HG02763 (cell line): Measurements from ENCODE around the gene SLC41A1.

Experiments
- ATAC-seq: cut with Tn5 transposase; IDR thresholded peaks from one replicate; pipeline ENCODE4 v1.9.1; 2021; ENCODE audit warnings: mild to moderate bottlenecking, moderate library complexity; ENCODE audit not compliant: unreplicated experiment

SLC41A1 gene

DNA sequence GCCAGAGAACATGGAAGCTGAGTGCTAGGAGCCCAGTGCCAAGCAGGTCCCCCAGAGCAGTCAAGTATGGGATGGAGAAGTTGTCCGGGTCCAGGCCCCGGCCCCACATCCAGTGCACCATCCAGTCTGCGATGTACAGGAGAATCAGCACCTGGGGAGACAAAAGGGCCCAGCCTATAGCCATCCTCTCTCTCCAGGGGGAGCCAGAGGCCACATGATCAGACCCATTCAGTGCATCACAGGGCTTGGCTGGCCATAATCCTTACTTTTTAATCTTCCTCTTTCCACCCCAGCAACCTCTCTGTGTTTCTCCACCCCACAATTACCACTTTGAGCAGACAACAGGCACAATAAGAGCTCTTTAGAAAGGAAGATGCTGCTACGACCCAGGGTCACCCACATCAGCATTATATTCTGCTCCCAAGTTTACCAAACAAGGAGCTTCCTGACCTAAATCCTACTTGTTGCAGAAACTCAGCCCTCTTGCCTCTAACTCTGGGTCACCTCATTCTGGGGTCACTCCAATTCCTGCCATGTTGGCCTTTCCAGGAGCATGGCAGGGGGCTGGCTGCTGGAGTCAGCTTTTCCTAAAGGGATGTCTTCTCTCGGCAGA lies 21.3 kb downstream of the SLC41A1 start:
- ATAC-seq: peak; percentile 50

DNA sequence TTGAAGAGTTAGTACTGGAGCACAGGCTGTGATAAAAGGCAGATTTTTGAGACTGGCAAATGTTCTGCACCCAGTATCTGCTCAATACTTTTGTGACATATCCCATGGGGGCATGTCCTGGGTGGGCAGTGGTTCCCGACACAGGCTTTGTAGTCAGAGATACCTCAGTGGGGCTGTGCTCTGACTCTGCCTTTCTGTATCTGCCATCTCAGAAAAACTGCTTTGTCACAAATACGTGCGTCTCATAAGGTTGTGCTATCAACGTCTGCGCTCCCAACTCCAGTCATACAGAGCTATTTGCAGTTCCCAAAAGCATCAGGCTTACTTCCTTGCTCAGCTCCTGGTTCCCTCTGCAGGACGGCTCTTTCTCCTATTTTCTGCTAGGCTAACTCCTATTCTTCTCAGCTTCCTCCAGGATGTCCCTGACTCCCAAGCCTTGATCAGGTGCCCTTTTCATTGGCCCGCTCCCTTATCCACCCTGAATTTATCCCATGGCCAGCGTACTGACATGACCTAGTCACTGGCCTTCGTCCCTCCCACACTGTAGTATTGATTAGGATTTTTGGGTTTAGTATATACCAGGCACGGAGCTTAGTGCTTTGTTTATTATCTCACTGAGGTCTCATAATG lies 25.6 kb downstream of the SLC41A1 start:
- no peak for ATAC-seq

DNA sequence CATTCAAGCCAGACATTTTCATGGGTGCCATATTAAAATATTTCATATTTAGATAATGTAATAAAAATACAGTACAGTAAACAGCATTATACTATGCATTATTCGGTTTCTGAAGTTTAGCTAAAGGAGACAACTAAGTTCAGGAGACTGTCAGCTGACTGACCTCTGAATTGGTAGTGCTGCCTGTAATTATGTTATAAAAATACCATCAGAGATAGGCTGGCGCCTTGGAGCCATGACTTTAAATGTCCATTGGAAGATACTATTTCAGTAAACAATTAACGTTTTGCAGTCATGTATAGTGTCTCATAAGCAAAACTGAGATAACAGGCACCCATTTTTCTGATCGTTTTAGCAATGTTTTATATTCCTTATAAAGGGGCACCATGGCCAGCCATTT lies 26.4 kb downstream of the SLC41A1 start:
- ATAC-seq: no peak

DNA sequence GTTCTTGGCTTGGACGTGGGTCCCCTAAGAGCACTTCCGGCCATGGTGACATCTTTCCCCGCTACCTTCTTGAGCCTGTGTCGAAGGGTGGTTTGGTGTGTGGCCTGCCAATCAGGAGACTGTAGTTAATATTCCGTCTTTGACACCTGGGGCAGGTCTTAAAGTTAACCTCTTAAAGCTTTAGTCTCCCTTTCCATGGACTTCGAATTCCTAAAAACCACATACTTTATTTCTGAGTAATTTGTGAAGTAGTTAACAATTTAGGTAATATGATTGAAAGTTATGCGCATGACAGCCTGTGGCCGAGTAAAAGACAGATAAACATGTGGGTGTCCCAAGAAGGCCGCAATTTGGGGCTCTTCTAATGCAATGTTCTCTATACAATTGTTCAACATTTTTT lies 27.6 kb downstream of the SLC41A1 start:
- no peak for ATAC-seq

DNA sequence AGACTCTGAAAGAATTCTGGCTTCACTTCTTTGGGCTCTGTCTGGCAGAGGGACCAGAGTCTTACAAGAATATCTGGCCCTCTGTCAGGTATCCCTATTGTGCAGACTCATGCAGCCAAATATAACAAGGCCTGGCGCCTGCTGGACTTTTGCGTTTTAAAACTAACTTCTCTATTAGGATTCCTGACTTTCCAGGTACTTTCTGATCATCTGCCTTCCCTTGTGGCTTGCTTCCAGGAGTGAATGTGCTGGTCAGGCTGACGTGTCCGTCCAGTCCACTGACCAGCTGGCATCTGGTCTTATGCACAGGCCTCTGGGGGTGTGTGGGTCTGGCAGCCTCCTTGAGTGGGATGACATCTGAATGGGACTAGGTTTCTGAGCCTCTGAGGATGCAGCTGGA lies 29.1 kb downstream of the SLC41A1 start:
- no peak for ATAC-seq

DNA sequence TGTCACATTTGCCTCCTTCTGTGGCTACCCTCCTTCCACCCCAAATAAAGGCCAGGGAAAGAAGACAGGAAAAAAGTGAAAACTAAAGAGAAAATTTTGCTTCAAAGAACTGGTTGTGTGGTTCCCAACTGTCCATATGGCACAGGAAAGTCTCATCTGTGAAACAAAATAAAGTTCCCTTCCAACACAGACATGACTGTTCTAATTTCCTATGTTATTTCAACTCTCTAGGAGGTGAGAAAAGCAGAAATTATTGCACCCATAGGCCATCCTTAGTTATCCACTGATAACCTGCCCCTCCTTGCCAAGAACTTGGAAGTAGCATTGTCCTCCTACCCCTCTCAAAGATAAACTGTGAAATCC lies 29.6 kb downstream of the SLC41A1 start:
- ATAC-seq: no peak

DNA sequence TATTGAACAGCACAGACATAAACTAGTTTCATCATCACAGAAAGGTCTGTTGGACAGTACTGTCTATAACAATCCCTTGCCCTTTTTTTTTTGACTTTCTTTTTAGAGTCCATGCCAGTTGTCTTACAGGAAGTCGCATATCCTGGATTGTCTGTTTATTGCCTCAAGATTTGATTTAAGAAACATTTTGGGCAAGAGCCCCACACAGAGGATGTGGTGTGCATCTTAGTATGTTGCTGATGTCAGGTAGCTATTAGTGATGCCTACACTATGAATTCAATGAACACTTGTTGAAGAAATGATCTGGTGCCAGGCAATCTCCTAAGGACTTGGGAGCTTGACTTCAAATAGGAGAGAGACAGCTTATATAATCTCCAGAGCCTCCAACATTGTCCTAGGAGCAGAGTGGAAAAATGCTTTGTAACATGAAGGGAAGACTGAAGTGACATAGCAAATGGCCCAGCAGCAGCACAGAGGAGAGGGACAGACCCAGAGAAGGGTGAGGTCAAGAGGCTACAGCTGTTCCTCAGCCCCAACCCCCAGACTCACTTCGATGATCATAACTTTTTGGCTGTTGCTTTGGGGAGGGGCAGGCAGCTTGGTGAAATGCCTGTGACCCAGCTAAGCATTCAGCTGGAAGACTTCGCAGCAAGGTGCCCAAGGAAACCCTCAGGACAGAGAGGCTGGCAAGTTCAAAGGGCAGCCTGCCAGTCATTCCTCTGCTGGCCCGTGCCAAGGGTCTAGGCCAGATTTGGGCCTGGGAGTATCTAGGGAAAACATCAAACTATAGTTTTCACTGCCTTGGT lies 30.2 kb downstream of the SLC41A1 start:
- ATAC-seq: no peak

DNA sequence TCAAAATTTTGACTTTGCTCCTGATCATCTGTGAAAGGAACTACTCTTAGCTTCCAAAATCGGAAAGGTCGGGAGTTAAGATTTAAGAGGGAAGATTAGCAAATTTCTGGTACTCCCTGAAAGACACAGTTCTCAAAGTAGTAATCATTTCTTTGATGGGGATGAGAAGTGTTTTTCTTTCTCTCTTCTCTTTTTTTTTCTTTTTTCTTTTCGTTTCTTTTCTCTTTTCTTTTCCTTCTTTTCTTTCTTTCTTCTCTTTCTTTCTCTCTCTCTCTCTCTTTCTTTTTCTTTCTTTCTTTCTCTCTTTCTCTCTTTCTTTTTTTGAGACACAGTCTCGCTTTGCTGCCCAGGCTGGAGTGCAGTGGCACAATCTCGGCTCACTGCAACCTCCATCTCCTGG lies 32.7 kb downstream of the SLC41A1 start:
- ATAC-seq: no peak

DNA sequence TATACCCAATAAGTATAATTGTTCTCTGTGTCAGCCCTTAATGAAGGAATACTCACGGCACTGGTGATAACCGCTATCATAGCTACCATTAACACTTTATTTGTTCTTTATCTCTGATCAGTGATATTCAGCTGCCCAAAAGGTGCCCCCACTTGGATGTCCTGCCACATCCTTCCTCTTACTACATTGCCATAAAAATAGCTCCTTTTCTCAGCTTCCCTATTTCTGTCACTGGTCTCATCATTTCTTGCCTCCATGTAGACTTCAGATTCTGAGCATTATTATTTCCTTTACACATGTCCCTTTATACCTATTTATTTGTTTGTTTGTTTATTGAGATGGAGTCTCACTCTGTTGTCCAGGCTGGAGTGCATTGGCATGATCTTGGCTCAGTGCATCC lies 35.0 kb downstream of the SLC41A1 start:
- ATAC-seq: no peak

DNA sequence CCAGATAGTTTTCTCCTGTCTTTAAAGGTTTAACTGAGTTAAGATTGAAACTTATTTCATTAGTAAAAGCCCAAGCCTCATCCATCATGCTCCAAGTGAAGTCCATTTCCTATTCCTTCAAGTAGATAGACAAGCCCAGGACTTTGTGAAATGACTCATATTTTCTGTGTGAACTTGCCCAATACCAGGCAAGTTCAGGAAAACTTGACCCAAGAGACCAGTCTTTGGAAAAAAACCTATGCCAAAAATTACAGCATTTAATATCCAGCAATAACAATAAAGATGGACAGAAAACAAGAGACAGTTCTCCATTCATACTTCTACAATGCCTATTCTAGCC lies 37.3 kb downstream of the SLC41A1 start:
- no peak for ATAC-seq

DNA sequence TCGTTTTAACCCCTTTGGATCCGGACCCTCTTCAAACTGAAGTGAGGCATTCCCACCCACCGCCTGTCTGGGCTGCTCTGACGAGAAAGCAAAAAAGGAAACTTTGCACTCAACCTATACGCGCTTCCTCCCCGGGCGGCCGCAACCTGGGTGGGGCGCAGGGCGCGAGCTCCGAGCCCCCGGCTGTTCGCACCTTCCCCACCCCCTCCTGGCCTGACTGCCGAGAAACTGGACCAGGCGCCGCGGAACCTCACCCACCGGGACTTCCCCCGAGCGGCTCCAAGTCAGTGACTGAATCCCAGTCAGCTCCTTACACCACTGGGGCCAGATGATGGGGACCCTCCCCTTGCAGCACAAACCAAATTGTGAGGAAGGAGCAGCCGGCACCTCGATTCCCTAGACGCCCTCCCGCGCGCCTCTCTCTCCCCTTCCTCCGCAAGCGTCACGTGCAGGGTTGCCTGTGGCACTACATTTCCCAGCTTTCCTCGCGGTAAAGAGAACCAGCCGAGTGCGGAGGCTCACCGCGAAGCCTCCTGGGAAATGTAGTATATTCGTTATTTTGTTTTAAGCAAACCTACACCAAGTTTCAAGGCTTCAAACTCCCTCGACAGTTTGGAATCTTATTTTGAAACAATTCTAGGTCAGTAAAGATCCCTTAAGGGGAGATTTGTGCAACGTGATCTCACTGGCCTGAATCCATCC lies 37.8 kb downstream of the SLC41A1 start, which contains the start of gene RAB29:
TSS of gene RAB29 (minus strand) at position 468 of the 702 bp plus-strand sequence. CDS start 526 bp downstream, outside the sequence.
- ATAC-seq: peak; percentile 73

DNA sequence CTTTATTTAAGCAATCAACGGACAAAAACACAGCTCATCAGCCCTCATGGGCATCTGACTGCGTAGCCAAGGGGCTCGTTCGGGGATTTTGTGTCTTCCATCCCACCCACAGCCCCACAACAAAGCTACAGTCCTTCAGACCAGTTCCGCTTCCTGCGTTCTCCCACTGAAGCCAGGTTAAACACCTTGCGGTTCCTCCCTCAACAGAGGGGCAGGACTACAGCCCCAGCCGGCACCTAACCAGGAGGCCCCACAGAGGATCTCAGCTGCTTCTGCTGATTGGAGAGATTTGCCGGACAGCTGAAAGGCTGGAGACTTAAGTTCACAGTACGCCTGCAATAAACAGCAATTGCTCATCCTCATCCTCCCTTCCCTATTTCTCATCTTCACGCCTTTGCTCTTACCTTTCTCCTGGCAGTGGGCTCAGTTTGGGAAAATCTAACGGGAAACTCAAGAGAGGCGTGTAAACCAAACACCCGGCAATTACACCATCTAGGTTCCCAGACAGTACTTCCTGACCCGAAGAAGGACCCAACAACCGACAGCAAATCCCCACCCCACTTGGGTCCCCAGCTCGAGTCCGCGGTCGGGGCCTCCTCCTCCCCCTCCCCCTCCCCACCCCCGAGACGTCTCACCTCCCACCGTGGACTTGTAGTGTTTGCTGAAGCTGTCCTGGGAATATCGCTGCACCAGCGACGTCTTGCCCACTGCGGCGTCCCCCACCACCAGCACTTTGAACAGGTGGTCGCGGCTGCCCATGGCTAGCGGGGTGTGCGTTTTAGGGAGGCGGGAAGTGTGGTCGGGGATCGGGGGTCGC lies 38.6 kb downstream of the SLC41A1 start:
- no peak for ATAC-seq

DNA sequence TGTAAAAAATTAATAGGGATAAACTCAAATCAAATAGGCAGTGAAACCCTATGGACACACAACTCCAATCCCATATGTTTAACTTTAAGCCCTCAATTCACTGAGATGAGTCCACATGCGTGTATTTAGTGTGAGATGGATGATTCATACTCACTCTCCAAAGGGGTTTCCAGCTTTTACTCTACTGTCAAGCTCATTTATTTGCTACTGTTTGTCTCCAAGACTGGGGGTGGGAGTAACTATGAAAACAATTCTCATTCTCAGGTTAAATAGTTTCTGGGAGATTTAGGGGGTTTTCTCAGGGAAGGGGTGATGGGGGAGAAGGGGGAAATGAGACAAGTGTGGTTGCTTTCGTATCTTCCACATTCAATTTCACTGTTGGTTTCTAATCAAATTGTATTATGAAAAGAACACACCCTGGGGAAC lies 40.4 kb downstream of the SLC41A1 start:
- no peak for ATAC-seq

DNA sequence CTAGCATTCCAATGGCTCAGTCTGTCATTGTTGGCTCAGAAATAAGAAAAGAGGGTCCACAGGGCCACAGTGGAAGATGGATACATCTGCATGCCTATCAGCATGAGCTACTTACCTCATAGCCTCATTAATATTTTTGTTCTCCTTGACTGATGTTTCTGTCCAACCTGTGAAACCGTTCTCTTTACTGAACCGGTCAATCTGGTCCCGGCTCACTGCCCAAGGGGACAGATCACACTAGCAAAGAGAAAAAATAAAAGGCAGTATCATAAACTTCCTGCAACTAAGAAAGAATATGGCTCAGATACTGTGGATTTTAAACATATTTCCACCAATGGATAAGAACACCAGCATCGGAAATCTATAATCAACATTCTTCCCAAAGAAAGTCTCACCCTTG lies 42.4 kb downstream of the SLC41A1 start:
- ATAC-seq: no peak

DNA sequence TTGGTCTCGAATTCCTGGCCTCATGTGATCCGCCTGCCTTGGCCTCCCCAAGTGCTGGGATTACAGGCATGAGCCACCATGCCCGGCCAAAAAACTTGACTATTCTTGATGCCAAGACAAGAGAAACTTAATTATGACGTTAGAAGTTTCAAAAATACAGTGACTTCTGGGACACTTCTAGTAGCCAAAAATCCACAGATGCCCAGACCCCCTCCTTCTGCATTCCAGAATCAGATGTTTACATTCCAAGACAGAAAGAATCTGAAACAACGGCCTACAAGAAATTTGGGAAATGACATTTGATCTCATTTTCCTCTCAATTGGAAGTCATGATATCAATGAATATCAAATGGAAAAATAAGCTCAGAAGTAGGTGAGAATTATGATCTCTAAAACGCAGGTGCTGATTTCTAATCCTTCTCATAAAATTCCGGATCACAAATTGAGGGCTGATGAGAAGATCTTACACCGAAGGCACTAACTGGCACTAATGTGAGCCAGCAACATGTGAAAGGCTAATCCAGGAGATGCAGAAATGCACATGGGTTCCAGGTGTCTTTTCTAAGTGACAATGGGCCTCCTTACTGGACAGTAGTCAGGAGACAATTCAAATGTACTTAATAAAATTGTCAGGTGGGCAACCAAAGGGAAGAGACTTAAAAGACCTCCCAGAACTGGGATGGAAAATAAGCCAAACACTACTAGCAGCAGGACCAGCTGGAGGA lies 43.2 kb downstream of the SLC41A1 start:
- no peak for ATAC-seq

DNA sequence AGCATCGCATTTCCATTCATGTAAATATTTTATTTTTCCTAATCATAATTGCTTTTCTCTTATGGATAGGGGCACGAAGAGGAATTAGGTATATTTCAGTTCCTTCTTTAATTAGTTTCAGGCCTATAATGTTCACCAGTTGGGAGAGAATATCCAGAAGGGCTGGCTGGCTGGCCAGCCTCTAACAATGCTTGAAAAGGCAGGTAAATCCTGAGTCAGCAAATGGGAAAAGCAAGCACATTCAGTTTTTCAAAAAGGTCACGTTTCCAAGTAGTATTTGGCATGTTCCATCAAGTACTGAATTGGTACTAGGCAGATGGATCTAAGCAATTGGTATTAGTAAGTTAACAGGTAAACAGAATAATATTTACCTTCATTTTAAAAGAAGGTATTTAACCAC lies 45.8 kb downstream of the SLC41A1 start:
- ATAC-seq: no peak

DNA sequence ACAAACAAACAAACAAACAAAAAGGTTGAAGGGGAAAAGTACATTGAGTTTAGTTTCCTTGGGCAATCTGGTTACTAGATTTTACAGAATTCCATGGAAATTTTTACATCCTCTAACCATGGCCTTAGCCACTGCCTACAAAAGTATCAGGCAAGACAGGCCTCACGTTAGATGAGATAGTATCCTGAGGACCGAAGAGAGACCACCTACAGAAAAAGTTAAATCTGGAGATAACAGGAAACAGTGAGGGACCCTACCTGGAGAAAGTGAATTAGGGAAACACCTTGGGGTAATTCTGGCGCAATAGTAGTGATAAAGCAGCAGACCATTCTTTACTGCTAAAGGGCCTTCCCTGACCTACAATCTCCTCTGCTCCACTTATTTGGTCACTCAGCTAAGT lies 46.4 kb downstream of the SLC41A1 start:
- ATAC-seq: no peak

DNA sequence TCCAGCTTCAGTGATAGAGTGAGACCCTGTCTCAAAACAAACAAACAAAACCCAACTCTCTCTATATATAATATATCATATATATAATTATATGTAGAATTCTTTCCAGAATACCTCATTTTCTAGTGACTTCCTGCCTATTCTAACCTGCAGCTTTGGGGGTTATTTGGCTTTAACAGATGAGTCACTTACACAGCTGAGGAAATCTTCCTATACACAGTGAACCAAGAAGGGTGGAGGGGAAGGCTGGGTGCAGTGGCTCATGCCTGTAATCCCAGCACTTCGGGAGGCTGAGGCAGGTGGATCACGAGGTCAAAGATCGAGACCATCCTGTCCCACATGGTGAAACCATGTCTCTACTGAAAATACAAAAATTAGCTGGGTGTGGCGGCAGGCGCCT lies 47.0 kb downstream of the SLC41A1 start:
- ATAC-seq: no peak

DNA sequence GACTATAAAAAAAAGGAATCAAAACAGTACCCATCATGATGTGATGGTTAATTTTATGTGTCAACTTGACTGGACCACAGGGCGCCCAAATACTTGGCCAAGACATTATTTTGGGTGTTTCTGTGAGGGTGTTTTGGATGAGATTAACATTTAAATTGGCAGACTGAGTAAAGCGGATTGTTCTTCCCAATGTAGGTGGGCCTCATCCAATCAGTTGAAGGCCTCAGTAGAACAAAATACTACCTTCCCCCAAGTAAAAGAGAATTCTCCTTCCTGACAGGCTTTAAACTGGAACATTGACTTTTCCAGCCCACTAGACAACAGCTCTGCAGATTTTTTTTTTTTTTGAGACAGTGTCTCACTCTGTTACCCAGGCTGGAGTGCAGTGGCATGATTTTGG lies 48.4 kb downstream of the SLC41A1 start:
- no peak for ATAC-seq

DNA sequence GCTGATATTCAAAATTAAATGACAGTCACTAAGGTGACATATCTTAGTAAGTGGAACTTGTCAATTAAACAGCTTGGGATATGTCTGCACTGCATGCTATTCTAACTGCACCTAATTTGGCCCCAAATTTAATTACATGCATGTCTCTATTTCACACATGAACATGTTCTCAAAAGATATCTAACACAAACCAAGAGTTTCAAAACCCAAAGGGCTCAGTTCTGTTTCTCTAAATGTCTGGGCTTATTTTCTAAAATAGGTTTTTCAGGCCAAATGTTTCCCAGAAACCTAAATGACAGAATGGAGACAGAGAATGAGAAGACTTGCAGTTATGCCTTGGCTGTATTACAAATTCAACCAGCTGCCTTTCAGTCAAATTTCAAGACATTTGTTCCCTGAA lies 49.0 kb downstream of the SLC41A1 start:
- ATAC-seq: no peak
